ENCODE measurements around the gene IL20RA. TPM values are rescaled to one million over a fixed set of nuclear protein-coding genes. Genes with fewer than 3 reads are reported as not detected.
"Not testable (repeated sequence)": the region's sequence is repeated elsewhere in the genome, so short reads cannot be mapped to it uniquely, and the experiment has no call there.

IL20RA gene
- total RNA-seq, 1 experiment from 2014 or later: 0.02 TPM

DNA sequence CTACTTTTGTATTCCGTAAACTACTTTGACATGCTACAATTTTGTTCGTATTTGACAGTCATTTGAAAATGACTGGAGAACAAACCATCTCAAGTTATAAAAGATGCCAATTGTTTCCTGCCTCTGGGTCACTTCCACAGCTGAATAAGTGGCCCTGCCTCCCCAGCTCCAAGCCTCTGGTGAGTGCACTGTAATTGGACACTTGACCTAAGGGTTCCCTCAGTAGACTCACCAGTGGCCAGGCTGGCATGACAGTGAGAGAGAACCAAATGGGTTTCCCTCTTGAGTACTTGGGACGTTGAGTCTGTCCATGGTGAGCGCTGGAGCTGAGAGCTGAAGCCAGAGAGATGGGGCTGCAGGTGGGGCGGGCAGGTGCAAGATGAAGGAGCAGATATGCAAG, 65.6 kb downstream of the IL20RA start:
- no peak for DNase-seq (ENCODE audit: extremely low read depth, low read depth)

DNA sequence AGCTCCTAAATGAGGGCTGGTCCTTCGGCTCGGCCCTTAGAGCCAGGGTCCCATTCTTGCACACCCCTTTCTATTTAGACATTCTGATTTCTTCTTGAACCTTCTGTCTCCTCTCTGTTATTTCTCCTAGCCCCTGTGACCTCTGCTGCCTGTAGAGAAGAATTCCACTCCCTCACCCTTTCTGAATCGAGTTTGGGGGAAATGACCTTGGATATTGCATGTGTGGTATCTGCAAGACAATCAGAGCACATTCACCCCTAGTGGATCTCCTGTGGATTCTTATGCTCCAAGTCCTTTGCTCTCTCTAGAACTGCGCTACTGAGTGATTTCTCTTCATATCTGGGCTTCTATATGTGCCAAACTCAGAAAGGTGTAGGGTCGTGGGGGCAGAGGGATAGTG, 67.7 kb downstream of the IL20RA start:
- DNase-seq (ENCODE audit: extremely low read depth, low read depth): no peak

DNA sequence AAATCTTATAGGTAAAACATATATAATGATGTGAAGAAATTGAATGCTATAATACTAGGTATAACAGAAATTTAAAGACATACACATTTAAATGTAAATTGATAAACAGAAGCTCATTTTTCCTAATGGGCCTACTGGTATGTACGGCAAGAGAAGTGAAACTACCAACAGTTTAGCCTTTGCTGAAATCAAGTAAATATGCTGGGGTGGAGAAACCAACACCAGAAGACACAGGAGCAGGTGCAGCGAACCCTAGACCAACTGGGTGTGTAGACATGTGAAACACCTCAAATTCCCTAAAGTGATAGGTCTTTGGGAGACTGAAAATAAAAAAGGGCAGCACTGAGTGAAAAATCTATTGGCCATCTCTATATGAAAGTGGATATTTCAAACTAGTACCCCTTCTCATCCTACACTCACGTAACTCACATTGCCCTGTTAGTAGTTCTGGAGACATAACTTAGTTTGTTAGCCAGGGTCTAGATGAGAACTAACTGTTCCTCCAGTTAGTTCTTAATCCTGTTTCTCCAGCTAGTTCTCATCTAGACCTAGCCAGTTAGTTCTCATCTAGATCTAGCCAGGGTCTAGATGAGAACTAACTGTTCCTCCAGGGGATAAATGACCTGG, 69.6 kb downstream of the IL20RA start:
- no peak for DNase-seq (ENCODE audit: extremely low read depth, low read depth)

DNA sequence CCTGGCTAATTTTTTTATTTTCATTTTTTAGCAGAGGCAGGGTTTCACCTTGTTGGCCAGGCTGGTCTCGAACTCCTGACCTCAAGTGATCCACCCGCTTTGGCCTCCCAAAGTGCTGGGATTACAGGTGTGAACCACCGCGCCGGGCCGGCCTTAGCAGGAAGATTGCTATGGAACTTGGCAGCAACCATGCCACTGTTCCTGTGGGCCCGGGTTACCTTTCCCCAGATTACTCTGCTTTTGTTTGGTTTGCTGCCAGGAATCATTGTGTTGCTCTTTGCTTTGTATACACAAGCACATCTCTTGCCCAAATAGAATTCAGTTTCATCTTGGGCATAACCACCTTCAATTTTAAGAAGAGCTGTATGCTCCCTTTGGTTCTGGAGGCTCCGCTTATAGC, 71.0 kb downstream of the IL20RA start:
- DNase-seq (ENCODE audit: extremely low read depth, low read depth): not testable (repeated sequence)

DNA sequence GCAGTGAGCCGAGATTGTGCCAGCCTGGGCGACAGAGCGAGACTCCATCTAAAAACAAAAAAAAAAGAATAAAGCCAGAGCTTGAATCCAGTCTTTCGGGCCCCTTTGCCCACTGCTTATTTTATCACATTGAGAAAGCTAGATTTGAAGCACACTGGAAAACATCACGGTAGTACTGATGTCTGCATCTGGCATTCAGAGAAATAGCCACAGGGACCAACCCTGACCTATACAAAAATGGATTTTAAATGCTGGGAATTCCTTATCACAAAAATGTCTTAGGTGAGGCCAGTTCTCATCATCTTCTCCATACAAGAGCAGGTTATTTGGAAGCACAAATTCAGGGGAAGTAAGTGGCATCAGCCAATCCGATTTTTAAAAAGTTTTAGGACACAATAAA, 73.2 kb downstream of the IL20RA start:
- no peak for DNase-seq (ENCODE audit: extremely low read depth, low read depth)

DNA sequence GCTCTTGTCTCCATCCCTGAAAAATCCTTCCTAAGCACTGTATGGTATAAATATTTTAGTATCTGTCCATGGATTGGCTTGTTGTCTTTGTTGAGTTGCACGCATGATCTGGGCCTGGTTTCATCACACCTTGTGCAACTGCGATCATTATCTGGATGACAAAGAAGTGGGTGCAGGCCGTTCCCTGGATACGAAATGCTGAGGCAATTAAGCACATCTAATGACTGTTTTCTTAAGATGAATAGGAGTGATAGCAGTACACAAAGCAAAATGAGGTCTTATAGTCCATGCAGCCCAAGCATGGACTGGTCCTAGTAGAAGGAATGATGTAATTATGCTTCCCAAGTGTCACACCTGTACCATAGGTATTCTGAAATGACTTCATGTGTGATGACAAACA, 74.8 kb downstream of the IL20RA start:
- no peak for DNase-seq (ENCODE audit: extremely low read depth, low read depth)

DNA sequence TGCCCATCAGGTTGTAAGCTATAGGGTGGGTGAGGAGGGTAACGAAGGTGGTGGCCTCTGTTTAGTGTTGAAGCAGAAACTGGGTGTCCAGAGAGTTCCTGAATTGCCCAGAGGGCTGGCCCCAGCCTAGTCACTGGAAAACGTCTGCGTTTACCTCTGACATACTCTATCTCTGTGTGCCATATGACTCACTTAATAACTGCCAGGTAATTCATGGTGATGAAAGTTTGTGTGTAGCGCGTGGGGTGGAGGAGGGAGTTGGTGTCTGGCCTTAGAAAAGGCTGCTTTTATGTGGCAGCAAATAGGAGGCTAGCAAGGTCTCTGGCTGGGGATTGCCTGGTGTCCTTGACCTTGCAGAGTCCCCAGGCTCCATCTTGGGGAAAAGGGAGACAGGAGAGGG, 75.3 kb downstream of the IL20RA start:
- no peak for DNase-seq (ENCODE audit: extremely low read depth, low read depth)

DNA sequence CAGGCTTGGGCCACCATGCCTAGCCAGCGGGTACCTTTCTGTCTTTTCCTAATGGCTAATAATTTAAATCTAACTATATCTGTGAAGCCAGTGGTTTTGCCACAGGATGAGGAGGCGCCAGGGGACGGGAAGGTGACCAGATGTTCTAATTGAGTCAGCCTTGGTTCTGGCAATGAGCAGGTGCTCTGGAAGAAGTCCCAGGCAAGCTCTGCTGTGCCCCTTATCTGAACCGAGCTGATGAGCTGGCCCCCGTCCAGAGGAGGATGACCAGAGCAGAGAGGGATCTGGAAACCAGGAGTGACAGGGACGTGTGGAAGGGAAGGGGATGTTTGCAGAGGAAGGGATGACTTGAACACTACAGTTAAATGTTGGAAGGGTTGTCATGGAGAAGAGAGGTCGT, 75.9 kb downstream of the IL20RA start:
- DNase-seq (ENCODE audit: extremely low read depth, low read depth): no peak

DNA sequence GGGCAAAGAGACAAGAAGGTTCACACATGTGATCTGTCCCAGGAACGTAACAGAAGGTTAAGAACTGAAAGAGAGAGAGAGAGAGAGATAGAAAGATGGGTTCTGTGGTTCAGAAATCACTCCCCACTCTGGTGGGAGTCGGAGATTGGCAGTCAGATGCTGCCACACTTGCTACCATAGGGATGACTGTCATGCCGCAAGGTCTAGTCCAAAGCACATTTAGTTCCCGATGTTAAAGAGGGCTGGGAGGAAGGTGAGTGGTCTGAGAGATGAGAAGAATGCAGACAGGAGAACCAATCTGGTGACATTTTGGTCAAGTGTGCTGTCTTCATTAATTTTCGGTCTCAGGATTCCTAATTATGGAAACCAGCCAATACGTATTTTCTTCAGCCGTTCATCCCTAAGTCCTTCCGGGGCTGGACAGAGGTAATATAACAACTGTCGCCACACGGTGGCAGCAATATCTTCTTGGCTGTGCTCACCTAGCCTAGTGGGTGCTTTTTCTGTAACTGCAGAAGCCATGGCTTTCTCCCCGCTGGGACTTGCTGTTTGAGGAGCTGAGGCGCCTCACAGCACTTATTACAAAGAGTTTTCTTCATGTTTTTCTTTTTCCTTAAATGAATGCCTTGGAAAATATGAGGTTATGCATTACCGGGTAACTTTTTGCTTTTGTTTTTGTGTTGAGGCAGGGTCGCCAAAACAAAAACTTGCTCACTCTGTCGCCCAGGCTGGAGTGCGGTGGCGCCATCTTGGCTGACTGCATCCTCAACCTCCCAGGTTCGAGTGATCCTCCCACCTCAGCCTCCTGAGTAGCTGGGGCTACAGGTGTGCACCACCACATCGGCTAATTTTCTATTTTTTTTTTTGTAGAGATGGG, 76.7 kb downstream of the IL20RA start:
- DNase-seq (ENCODE audit: extremely low read depth, low read depth): peak; percentile 67

DNA sequence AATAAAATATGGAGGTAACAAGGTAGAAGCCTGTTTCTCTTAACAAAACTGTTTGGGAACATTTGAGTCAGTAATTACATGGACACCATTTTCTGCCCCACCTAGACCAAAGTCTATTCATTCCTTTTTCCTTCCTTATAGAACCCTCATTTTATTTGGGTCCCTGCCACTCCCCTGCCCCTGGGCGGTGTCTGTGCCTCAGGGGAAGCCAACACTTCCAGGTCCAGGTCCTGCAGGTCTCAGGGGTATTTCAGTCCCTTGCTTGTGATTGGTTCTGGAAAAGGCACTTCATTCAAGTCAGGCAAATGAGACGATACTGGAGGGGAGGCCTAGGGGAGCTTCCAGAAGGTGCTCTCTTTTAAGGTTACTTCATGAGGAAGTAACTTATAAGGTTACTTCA, 80.4 kb downstream of the IL20RA start:
- DNase-seq (ENCODE audit: extremely low read depth, low read depth): no peak

DNA sequence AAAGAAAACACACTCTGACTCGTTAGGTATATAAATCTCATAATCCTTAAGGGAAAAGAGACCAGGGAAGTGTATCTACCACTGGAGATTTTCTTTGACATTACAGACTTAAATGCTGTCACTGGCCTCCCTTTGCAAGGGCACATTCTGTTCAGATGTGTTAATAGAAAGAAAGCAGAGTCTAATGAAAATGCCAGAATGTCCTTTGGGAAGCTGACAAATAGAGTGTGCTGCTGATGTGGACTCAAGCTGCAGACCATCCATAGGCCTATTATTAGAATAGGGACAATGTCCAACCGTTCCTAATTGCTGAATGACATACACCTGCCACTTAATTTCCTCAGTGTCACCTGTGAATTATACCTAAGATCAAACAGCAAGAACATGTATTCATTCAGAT, 81.5 kb downstream of the IL20RA start:
- DNase-seq (ENCODE audit: extremely low read depth, low read depth): no peak

DNA sequence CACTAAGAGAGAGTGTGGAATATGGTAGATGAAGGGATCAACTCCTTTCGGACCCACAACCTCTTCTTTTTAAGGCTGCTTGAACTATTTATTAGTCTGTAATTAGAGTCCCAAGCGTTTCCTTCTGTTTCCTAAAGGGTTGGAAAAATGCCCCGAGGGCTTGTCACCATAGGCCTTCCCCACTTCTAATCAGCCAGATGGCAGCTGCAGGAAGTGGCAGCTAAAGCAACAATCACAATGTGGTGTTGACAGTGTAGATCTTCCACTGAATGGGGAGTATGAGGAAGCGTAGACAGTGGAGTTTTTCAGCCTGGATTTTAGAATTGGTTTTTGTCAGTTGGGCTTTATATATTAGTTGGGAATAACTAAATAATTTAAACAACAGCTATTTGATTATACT, 82.1 kb downstream of the IL20RA start:
- no peak for DNase-seq (ENCODE audit: extremely low read depth, low read depth)

DNA sequence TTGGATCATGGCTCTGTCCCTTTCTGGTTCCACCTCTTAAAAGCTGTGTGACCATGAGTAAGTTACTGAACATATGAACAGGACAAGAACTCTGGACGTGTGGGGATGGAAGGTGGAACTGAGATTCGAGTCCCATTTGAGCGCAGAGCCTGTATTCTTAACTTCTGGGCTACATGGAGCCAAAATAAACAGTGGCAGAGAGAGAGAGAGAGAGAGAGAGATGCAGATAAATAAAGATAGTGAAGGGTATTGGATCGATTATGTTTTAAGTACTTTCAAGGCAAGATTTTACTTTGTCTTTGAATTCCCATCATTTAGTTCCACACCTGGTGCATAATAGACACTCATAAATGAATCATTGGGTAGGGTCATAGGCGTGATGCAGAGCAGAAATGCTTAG, 82.9 kb downstream of the IL20RA start:
- DNase-seq (ENCODE audit: extremely low read depth, low read depth): no peak

DNA sequence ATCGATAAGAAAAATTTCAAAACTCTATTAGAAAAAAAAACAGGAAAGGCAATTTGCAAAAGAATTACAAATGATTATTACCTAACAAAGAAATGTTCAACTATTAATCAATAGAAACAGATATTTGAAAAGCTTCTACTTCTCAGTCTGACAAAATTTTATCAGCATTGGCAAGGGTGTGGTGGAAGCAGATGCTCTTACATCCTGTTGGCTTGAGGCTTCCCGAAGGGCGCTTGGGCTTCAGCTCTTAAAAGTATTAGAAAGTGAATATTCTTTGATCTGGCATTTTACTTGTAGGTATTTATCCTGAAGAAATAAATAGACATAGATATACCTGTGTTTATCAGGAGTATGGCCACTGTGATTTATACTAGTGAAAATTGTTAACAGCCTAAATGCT, 84.0 kb downstream of the IL20RA start:
- no peak for DNase-seq (ENCODE audit: extremely low read depth, low read depth)

DNA sequence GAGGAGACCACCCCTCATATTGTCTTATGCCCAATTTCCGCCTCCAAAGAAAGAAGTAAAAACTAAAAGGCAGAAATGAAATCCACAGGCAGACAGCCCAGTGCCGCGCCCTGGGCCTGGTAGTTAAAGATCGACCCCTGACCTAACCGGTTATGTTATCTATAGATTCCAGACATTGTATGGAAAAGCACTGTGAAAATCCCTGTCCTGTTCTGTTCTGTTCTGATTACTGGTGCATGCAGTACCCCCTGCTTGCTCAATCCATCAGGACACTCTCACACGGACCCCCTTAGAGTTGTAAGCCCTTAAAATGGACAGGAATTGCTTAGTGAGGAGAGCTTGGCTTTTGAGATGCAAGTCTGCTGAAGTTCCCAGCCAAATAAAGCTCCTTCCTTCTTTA, 84.8 kb downstream of the IL20RA start:
- not testable (repeated sequence) for DNase-seq (ENCODE audit: extremely low read depth, low read depth)

DNA sequence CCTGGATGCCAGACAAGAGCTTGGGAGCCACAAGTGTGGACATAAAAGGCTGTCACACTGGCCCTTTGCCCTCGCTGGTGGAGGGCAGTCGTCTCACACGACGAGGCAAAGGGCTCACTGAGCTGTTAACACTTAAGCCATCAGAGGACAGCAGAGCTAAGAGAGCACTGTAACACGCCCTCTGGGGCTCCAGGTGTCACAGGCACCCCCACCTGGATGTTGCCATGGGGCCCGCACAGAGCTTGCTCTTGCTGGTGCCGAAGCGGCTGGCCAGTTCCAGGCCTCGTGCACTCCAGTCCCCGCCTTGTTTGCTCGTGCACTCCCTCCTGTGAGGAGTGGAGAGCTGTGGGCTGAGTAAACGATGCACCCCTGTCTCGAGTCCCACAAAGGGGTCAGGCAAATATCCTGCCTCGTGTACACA, 85.3 kb downstream of the IL20RA start:
- no peak for DNase-seq (ENCODE audit: extremely low read depth, low read depth)

DNA sequence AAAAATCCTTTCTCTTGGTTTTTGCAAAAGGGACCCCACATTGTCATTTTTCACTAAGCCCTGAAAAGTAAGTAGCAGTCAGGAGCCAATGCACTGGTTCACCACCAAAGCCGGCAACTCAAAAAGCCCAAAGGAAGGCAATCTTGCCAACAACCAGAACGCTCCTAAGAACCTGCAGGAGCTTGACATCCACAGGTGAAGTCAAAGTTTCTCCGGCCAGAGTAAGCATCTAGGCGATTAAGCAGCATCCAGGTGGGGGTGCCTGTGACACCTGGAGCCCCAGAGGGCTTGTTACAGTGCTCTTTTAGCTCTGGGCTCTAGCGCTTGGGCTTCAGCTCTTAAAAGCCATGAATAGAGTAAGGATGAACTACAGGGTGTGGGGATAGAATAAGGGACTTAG, 86.6 kb downstream of the IL20RA start:
- no peak for DNase-seq (ENCODE audit: extremely low read depth, low read depth)

DNA sequence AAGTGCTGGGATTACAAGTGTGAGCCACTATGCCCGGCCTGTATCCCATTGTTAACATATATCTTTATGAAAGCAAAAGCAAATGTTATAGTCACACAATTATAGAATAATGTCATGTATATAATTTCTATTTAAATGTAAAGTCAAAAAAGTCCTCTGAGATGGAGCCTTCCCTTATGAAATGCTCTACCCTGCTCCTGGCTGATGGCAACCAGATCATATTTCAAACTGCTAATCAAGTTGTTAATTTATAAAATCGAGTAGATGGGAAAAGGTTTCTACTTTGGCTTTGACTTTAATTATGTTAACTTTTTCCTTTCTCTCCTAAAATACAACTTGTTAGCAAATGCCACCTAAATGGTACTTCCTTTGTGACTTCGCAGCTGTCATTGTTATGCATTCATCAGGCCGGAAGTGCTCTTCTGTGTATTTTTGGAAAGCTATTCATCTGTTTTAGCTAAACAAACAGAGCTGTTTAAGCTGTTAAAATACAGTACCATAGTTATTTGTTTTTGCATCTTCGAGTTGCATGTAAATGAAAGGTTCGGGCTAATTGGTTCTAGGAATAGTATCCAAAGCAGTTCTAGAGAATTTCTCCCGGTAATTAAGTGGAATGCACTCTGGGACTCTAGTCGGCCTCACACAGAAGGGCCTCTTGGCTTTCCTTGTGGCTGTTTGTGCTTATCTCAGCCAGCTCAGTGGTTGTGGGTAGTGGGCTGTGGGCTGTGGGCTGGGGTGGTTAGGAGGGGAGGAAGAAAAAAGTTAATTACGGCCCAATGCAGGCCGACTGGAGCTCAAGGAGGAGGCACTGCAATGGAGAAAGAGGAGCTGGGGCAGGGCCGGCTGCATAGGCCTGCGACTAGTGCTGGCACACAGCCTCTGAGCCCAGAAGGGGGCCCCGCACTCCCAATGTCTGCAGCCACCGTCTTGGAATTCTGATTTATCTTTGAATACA, 87.9 kb downstream of the IL20RA start:
- no peak for DNase-seq (ENCODE audit: extremely low read depth, low read depth)

DNA sequence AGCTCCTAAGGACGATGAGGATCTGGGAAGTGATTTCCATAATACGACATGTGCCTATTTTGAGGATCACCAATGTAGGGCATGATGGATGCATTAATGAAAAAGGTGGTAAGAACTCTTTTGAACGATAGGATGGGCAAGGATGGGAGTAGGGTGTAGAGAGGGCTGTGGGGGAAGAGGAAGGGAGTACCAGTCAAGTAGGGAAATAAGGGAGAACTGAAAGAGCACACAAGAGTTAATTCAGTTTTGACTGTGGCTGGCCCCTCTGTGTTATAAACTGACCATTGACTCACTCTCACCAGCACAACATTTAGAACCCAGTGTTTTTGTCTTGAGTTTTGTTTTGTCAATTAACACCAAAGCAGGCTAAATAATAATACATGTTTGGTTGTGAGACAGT, 89.6 kb downstream of the IL20RA start:
- DNase-seq (ENCODE audit: extremely low read depth, low read depth): no peak

DNA sequence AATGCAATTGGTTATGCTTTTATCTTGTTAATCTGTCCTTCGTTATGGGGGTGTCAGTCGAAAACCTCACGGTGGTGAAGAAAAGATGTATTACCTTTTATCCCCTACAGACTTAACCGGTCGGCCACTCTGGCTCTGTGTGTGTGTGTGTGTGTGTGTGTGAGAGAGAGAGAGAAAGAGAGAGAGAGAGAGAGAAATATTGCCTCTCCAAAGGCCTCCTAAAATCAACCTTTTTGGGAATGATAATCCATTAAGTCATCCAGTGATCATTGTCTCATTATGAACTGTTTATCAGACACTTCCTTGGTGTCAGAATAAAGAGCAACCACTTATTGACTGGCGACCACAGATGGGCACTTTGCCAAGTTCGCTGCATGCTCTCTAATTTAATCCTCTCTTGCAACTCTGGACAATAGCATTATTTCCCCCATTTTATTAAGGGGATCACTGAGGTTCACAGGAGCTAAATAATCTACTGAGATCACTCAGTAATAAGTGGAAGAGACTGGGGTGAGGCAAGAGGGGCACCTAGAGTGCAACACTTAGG, 92.0 kb downstream of the IL20RA start:
- DNase-seq (ENCODE audit: extremely low read depth, low read depth): no peak
